Caco-2 (cell line): ENCODE measurements around the gene CACNG1. TPM values are rescaled to one million over a fixed set of nuclear protein-coding genes. Genes with fewer than 3 reads are reported as not detected.

ENCODE experiments used
- BruUV-seq: library from RNA; stranded (reverse); fragments of 400-500 nt; replicated peaks from 2 replicates; lab custom pipeline; 2021; lab: Mats Ljungman, UMichigan
- CTCF ChIA-PET: fragments of 300-600 bp; sonication (Branson Sonifier 250); formaldehyde crosslinking; loops from one replicate; lab custom pipeline; 2022; ENCODE audit warnings: antibody characterized with exemption; lab: Charles Lee
- POLR2A ChIA-PET: fragments of 300-600 bp; sonication (Branson Sonifier 250); formaldehyde crosslinking; loops from one replicate; lab custom pipeline; 2022; ENCODE audit warnings: antibody characterized with exemption; lab: Charles Lee
- DNase-seq, 2 experiments: peaks; one replicate each; pipeline versions ENCODE4 v3.0.0 to v3.0.0-alpha.2; 2020 to 2022
- H3K27me3 ChIP-seq: replicated peaks from 2 replicates; pipeline ENCODE4 v1.6.0; 2011; ENCODE audit warnings: low read length; ENCODE audit not compliant: control insufficient read depth, insufficient read depth
- H3K36me3 ChIP-seq: 2 replicates; pipeline ENCODE4 v1.5.1; 2011; ENCODE audit warnings: low read length; ENCODE audit not compliant: control insufficient read depth, insufficient read depth
- H3K4me1 ChIP-seq: fragments of 250-450 bp; sonication (Bioruptor Pico); 2 replicates; pipeline ENCODE4 v1.5.1; 2020; ENCODE audit warnings: mild to moderate bottlenecking
- H3K4me3 ChIP-seq: 2 replicates; pipeline ENCODE4 v1.5.1; 2011; ENCODE audit warnings: low read depth, mild to moderate bottlenecking, control low read depth, low read length
- H3K9me3 ChIP-seq: fragments of 250-450 bp; sonication (Bioruptor Pico); 2 replicates; pipeline ENCODE4 v1.5.1; 2020; ENCODE audit warnings: mild to moderate bottlenecking, moderate library complexity
- H3K27ac Mint-ChIP-seq: one replicate; pipeline ENCODE4 v1.8.0; 2022; ENCODE audit warnings: mixed read lengths; ENCODE audit not compliant: unreplicated experiment
- H3K27me3 Mint-ChIP-seq: one replicate; pipeline ENCODE4 v1.8.0; 2022; ENCODE audit warnings: mixed read lengths; ENCODE audit not compliant: insufficient read depth, unreplicated experiment
- H3K36me3 Mint-ChIP-seq: one replicate; pipeline ENCODE4 v1.8.0; 2022; ENCODE audit warnings: mild to moderate bottlenecking, mixed read lengths; ENCODE audit not compliant: insufficient read depth, unreplicated experiment
- H3K4me1 Mint-ChIP-seq: one replicate; pipeline ENCODE4 v1.8.0; 2022; ENCODE audit warnings: low read depth, mixed read lengths; ENCODE audit not compliant: unreplicated experiment
- H3K4me3 Mint-ChIP-seq: one replicate; pipeline ENCODE4 v1.8.0; 2022; ENCODE audit warnings: mild to moderate bottlenecking, moderate library complexity, mixed read lengths; ENCODE audit not compliant: unreplicated experiment
- H3K9me3 Mint-ChIP-seq: one replicate; pipeline ENCODE4 v1.8.0; 2022; ENCODE audit warnings: mixed read lengths; ENCODE audit not compliant: unreplicated experiment
- intact Hi-C: fragments of 100-400 bp; cut with micrococcal nuclease; formaldehyde crosslinking; loops from one replicate; pipeline ENCODE4 v1.10.0; 2022; ENCODE audit not compliant: unreplicated experiment
- total RNA-seq: library from RNA; stranded (reverse); gene quantifications from 2 replicates; pipeline ENCODE4 v1.2.3, GENCODE V29; 2022
- TF ChIP-seq, protein P1 (sequence below), 2 experiments: fragments of 200-600 bp in 1 of 2; IDR thresholded peaks; 1 replicate in 1 of 2; 2 replicates in 1 of 2; pipeline versions ENCODE4 v1.5.1 to v1.8.0; 2011 to 2022; ENCODE audit warnings: antibody characterized with exemption in 1 of 2, control low read depth in 1 of 2, inconsistent platforms in 1 of 2, low read depth in 1 of 2, low read length in 1 of 2, mild to moderate bottlenecking in 1 of 2, moderate library complexity in 1 of 2; ENCODE audit not compliant: insufficient read depth in 1 of 2, severe bottlenecking in 1 of 2, unreplicated experiment in 1 of 2

The CACNG1 gene
- total RNA-seq, 1 experiment from 2014 or later = not detected

- H3K36me3 ChIP-seq = peaks cover 1% of the 10 kb centered on the region; the same call in 1 of the 2 replicates
- TF ChIP-seq, protein P1, sequence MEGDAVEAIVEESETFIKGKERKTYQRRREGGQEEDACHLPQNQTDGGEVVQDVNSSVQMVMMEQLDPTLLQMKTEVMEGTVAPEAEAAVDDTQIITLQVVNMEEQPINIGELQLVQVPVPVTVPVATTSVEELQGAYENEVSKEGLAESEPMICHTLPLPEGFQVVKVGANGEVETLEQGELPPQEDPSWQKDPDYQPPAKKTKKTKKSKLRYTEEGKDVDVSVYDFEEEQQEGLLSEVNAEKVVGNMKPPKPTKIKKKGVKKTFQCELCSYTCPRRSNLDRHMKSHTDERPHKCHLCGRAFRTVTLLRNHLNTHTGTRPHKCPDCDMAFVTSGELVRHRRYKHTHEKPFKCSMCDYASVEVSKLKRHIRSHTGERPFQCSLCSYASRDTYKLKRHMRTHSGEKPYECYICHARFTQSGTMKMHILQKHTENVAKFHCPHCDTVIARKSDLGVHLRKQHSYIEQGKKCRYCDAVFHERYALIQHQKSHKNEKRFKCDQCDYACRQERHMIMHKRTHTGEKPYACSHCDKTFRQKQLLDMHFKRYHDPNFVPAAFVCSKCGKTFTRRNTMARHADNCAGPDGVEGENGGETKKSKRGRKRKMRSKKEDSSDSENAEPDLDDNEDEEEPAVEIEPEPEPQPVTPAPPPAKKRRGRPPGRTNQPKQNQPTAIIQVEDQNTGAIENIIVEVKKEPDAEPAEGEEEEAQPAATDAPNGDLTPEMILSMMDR (IDR thresholded peaks at IDR 0.05; ENCODE audit: insufficient read depth in 1 of 2, low read depth in 1 of 2, low read length in 1 of 2, severe bottlenecking in 1 of 2, unreplicated experiment in 1 of 2) = no peak
- intact Hi-C loops = no loop called here
- ChIA-PET CTCF (interaction anchor here (0.7 kb wide), 1 partner anchor 160 kb away, joined by 3 read pairs; no protein-coding TSS in a partner anchor), POLR2A (no interaction called here)
- H3K4me3 ChIP-seq = no peak overlapping the region
- peaks cover 6% of the 10 kb centered on the region for H3K9me3 ChIP-seq
- peaks cover 8% of the 10 kb centered on the region for H3K9me3 Mint-ChIP-seq
- no peak overlapping the region for H3K27ac Mint-ChIP-seq
- H3K4me1 Mint-ChIP-seq = no peaks in the 10 kb centered on the region
- DNase-seq = no peak
- no peak overlapping the region for H3K4me3 Mint-ChIP-seq
- H3K4me1 ChIP-seq = no peaks in the 10 kb centered on the region
- BruUV-seq = no TSS peak
- H3K27me3 Mint-ChIP-seq = no peaks in the 10 kb centered on the region
- H3K27me3 ChIP-seq = no peaks in the 10 kb centered on the region
- peaks cover 5% of the 10 kb centered on the region for H3K36me3 Mint-ChIP-seq
Observed at GRCh38 chr17:67004181-67004580, 40.2 kb upstream of the CACNG1 start.

DNA sequence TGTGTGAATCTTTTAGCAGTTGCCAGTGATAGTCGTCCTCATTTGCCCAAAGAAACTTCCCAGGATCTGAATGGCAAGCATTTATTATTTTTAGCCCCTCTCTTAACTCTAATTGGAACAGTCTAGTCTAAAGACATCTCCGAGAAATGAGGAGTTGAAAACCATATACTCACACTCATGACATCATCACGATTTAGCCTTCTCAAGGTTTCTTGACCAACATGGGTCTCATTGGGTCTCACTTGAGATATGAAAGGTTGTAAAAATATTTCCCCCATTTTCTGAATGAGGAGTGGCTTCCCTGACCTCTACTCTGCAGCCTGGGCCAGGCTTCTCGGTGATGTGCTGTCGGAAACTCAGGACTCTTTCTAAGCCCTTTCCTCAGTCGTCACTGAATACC, 37.1 kb upstream of the CACNG1 start:
- no TSS peak for BruUV-seq
- TF ChIP-seq, protein P1 (IDR thresholded peaks at IDR 0.05; ENCODE audit: insufficient read depth in 1 of 2, low read depth in 1 of 2, low read length in 1 of 2, severe bottlenecking in 1 of 2, unreplicated experiment in 1 of 2) = no peak
- no peak overlapping the region for H3K4me3 Mint-ChIP-seq
- ChIA-PET CTCF (no interaction called here), POLR2A (no interaction called here)
- no peak for DNase-seq
- H3K9me3 ChIP-seq = no peaks in the 10 kb centered on the region
- no peak overlapping the region for H3K4me3 ChIP-seq
- peaks cover 7% of the 10 kb centered on the region for H3K4me1 Mint-ChIP-seq
- H3K27me3 ChIP-seq = no peaks in the 10 kb centered on the region
- no peaks in the 10 kb centered on the region for H3K27me3 Mint-ChIP-seq
- no peaks in the 10 kb centered on the region for H3K36me3 ChIP-seq
- no peak overlapping the region for H3K27ac Mint-ChIP-seq
- intact Hi-C loops = no loop called here
- H3K9me3 Mint-ChIP-seq = peaks cover 9% of the 10 kb centered on the region
- H3K4me1 ChIP-seq = no peaks in the 10 kb centered on the region; the same call in 1 of the 2 replicates
- H3K36me3 Mint-ChIP-seq = no peaks in the 10 kb centered on the region

DNA sequence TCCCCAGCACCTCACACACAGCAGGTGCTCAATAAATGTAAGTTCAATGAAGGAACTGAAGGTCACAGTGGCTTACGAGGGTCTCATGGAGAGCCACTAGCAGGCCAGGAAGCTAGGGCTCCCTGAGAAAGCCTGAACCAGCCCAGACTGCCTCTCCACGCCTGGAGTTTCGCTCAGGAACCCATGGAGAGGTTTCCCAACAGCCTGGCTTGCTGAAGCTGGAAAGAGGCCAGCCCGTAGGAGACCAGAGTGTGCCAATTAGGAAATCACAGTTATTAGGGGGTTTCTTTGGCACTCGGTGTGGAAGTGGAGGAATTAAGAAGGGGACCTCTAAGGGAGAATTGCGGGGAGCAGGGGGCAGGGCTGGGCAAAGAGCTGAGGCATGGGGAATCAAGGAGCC, 36.3 kb upstream of the CACNG1 start:
- intact Hi-C loops = no loop called here
- Histone ChIP-seq H3K4me3 (no peak overlapping the region), H3K9me3 (no peaks in the 10 kb centered on the region), H3K27me3 (no peaks in the 10 kb centered on the region), H3K4me1 (no peaks in the 10 kb centered on the region; the same call in 1 of the 2 replicates), H3K36me3 (no peaks in the 10 kb centered on the region)
- Mint-ChIP-seq H3K27ac (no peak overlapping the region), H3K9me3 (peaks cover 9% of the 10 kb centered on the region), H3K27me3 (no peaks in the 10 kb centered on the region), H3K36me3 (no peaks in the 10 kb centered on the region), H3K4me1 (peaks cover 7% of the 10 kb centered on the region), H3K4me3 (no peak overlapping the region)
- no peak for DNase-seq
- no TSS peak for BruUV-seq
- POLR2A ChIA-PET = no interaction called here
- CTCF ChIA-PET = interaction anchor here (0.6 kb wide), 1 partner anchor 12 kb away, joined by 3 read pairs; no protein-coding TSS in a partner anchor
- TF ChIP-seq, protein P1 (IDR thresholded peaks at IDR 0.05; ENCODE audit: insufficient read depth in 1 of 2, low read depth in 1 of 2, low read length in 1 of 2, severe bottlenecking in 1 of 2, unreplicated experiment in 1 of 2) = no peak
